Activated T-cell treated with anti-CD3 and anti-CD28 coated beads, Interleukin-2, amount 50 U/mL, for 72 hours (primary cell): ENCODE data around the gene TBX5. TPM values are rescaled to one million over a fixed set of nuclear protein-coding genes. Genes with fewer than 3 reads are reported as not detected.

Experiments
- ATAC-seq, 2 donors: fragments of 150-1000 bp; cut with Tn5 transposase; replicated peaks in 1 of 2; 2 replicates each; pipeline ENCODE4 v1.10.0; 2021; ENCODE audit warnings: moderate library complexity in 2 of 2, mild to moderate bottlenecking in 1 of 2
- DNase-seq, 2 donors: peaks; one replicate each; pipeline ENCODE4 v3.0.0; 2021 to 2022; ENCODE audit warnings: mixed read lengths in 1 of 2
- H3K27ac Mint-ChIP-seq: one replicate; pipeline ENCODE4 v1.8.0; 2022; ENCODE audit warnings: mild to moderate bottlenecking, moderate library complexity, mixed read lengths
- H3K27me3 Mint-ChIP-seq: one replicate; pipeline ENCODE4 v1.8.0; 2022; ENCODE audit warnings: low read depth, mixed read lengths
- H3K36me3 Mint-ChIP-seq, 2 donors: one replicate each; pipeline ENCODE4 v1.8.0; 2022; ENCODE audit warnings: mixed read lengths in 2 of 2, mild to moderate bottlenecking in 1 of 2; ENCODE audit not compliant: insufficient read depth in 2 of 2
- H3K4me1 Mint-ChIP-seq: one replicate; pipeline ENCODE4 v1.8.0; 2022; ENCODE audit warnings: low read depth, mixed read lengths
- H3K4me3 Mint-ChIP-seq, 2 donors: one replicate each; pipeline ENCODE4 v1.8.0; 2022; ENCODE audit warnings: mild to moderate bottlenecking in 2 of 2, mixed read lengths in 2 of 2, moderate library complexity in 2 of 2
- H3K9me3 Mint-ChIP-seq, 2 donors: one replicate each; pipeline ENCODE4 v1.8.0; 2022; ENCODE audit warnings: mixed read lengths in 2 of 2
- total RNA-seq, 2 donors: library from RNA; stranded (reverse); gene quantifications; one replicate each; pipeline ENCODE4 v1.2.3, GENCODE V29; 2022

Gene TBX5
- total RNA-seq, 2 donors from 2014 or later: not detected

- ATAC-seq (no peak), DNase-seq (no peak)
- Mint-ChIP-seq H3K27ac (no peak overlapping the region), H3K4me3 (no peak overlapping the region), H3K36me3 (peaks cover 0 to 2% of the 10 kb centered on the region in 2 donors), H3K4me1 (no peaks in the 10 kb centered on the region), H3K27me3 (peaks cover 94% of the 10 kb centered on the region), H3K9me3 (no peaks in the 10 kb centered on the region)
Observed at GRCh38 chr12:114397978-114398881, 7.7 kb downstream of the TBX5 start.

- H3K27ac Mint-ChIP-seq: peak overlapping the region; percentile 22
- peaks cover 89% of the 10 kb centered on the region for H3K27me3 Mint-ChIP-seq
- H3K4me1 Mint-ChIP-seq: no peaks in the 10 kb centered on the region
- no peaks in the 10 kb centered on the region for H3K9me3 Mint-ChIP-seq
- peaks cover 0 to 2% of the 10 kb centered on the region in 2 donors for H3K36me3 Mint-ChIP-seq
- ATAC-seq (no peak), DNase-seq (no peak)
- H3K4me3 Mint-ChIP-seq: no peak overlapping the region
Observed at GRCh38 chr12:114396869-114397719, 8.8 kb downstream of the TBX5 start.

- Mint-ChIP-seq H3K27me3 (peaks cover 89% of the 10 kb centered on the region), H3K4me3 (no peak overlapping the region), H3K4me1 (no peaks in the 10 kb centered on the region), H3K36me3 (peaks cover 0 to 2% of the 10 kb centered on the region in 2 donors), H3K9me3 (no peaks in the 10 kb centered on the region), H3K27ac (no peak overlapping the region)
- DNase-seq (no peak), ATAC-seq (no peak)
Observed at GRCh38 chr12:114396153-114396868, 9.6 kb downstream of the TBX5 start.

GRCh38 chr12:114395755-114396152 is 10.2 kb downstream of the TBX5 start:
- Mint-ChIP-seq H3K27me3 (peaks cover 90% of the 10 kb centered on the region), H3K4me3 (peak overlapping the region in 1 of 2 donors; percentile 25), H3K4me1 (no peaks in the 10 kb centered on the region), H3K9me3 (no peaks in the 10 kb centered on the region), H3K27ac (no peak overlapping the region), H3K36me3 (peaks cover 0 to 2% of the 10 kb centered on the region in 2 donors)
- no peak for DNase-seq
- ATAC-seq: no peak

DNA sequence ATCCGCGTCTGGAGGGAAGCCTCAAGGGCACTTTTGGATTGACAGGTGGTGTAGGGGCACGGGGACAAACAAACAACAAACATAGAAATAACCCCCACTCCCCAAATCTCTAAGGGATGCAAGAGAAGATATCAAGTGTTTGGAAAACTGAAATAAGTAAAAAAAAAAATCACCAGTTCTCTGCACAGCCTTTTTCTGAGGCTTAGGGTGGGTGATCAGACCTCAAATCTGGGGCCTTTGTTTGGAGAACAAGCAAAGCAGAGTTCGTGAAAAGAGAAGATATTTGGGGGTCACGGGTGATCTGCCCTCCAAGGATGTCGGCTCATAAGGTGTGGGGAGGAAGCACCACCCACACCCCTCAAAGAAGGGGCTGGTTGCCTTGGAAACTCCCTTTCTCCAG is 10.7 kb downstream of the TBX5 start:
- DNase-seq: no peak
- Mint-ChIP-seq H3K27ac (no peak overlapping the region), H3K36me3 (peaks cover 0 to 2% of the 10 kb centered on the region in 2 donors), H3K4me3 (no peak overlapping the region), H3K4me1 (no peaks in the 10 kb centered on the region), H3K9me3 (no peaks in the 10 kb centered on the region), H3K27me3 (peaks cover 91% of the 10 kb centered on the region)
- ATAC-seq: no peak

DNA sequence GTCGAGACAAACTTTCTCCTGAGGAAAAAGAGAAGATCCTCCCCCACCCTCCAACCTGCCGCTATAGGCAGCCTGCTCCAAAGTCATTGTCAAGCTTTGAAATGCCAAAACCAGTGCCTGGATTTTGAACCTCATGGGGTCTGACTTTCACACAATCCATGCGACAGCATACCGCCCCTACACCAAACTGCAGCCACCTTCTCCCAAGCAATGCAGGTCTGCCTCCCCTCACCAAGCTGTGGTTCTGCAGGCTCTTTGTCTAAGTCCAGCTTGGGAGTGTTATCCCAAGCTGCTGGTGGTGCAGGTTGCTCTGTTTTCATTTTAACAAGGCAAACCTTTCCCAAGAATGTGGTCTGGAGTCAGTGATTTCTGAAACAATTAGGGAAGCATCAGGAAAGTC is 12.4 kb downstream of the TBX5 start:
- H3K4me3 Mint-ChIP-seq: no peak overlapping the region
- no peak overlapping the region for H3K27ac Mint-ChIP-seq
- H3K9me3 Mint-ChIP-seq: no peaks in the 10 kb centered on the region
- H3K36me3 Mint-ChIP-seq: peaks cover 0 to 2% of the 10 kb centered on the region in 2 donors
- DNase-seq (no peak), ATAC-seq (no peak)
- peaks cover 75% of the 10 kb centered on the region for H3K27me3 Mint-ChIP-seq
- no peaks in the 10 kb centered on the region for H3K4me1 Mint-ChIP-seq

DNA sequence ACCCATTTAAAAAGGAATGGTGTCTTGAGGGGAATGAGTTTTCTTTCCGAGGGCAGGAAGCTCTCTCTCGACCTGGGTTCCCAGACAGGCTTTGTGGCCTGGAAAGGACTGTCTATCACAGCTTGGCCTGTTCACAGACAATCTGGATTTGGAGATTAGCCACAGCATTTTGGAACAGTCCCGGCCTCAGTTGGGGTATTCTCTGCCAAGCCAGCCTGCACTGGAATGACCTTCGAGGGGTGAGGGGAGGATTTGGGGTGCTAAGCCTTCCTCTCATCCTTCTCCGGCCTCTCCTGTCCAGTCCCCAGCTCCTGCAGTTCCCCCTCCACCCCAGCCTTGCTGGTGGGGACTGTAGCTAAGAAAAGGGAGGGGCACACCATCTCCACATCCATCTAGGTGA is 13.0 kb downstream of the TBX5 start:
- Mint-ChIP-seq H3K36me3 (no peaks in the 10 kb centered on the region), H3K27ac (no peak overlapping the region), H3K9me3 (no peaks in the 10 kb centered on the region), H3K4me1 (no peaks in the 10 kb centered on the region), H3K4me3 (no peak overlapping the region), H3K27me3 (peaks cover 69% of the 10 kb centered on the region)
- ATAC-seq (no peak), DNase-seq (no peak)

DNA sequence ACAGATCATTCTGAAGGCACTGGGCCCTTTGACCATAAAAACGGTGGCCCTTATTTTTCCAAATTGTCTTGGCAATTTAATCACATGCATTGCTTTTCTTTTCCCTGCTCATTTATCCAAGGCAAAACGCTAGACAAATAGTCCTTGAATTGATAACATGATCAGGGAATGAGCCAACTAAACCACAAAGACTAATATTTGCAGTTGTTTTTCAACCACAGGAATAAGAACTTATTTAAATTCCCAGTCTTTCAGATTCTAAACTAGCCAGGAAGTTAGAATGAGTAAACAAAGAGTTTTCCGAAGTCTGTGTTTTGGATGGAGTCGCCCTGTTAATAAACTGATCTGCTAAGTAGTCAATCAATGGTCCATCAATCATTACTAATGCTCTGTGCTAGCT is 14.9 kb downstream of the TBX5 start:
- Mint-ChIP-seq H3K36me3 (no peaks in the 10 kb centered on the region), H3K4me1 (no peaks in the 10 kb centered on the region), H3K27ac (no peak overlapping the region), H3K27me3 (peaks cover 53% of the 10 kb centered on the region), H3K4me3 (no peak overlapping the region), H3K9me3 (no peaks in the 10 kb centered on the region)
- DNase-seq: no peak
- ATAC-seq: no peak

- H3K4me1 Mint-ChIP-seq: no peaks in the 10 kb centered on the region
- peaks cover 0 to 3% of the 10 kb centered on the region in 2 donors for H3K9me3 Mint-ChIP-seq
- H3K27ac Mint-ChIP-seq: no peak overlapping the region
- no peak overlapping the region for H3K4me3 Mint-ChIP-seq
- H3K36me3 Mint-ChIP-seq: no peaks in the 10 kb centered on the region
- H3K27me3 Mint-ChIP-seq: peaks cover 7% of the 10 kb centered on the region
- no peak for ATAC-seq
- DNase-seq: no peak
Observed at GRCh38 chr12:114384739-114385138, 21.2 kb downstream of the TBX5 start.

GRCh38 chr12:114381177-114381576 is 24.8 kb downstream of the TBX5 start:
- H3K9me3 Mint-ChIP-seq: peaks cover 0 to 3% of the 10 kb centered on the region in 2 donors
- H3K4me3 Mint-ChIP-seq: no peak overlapping the region
- no peak overlapping the region for H3K27ac Mint-ChIP-seq
- no peak for ATAC-seq
- DNase-seq: no peak
- H3K36me3 Mint-ChIP-seq: no peaks in the 10 kb centered on the region
- H3K27me3 Mint-ChIP-seq: peaks cover 7% of the 10 kb centered on the region
- no peaks in the 10 kb centered on the region for H3K4me1 Mint-ChIP-seq

DNA sequence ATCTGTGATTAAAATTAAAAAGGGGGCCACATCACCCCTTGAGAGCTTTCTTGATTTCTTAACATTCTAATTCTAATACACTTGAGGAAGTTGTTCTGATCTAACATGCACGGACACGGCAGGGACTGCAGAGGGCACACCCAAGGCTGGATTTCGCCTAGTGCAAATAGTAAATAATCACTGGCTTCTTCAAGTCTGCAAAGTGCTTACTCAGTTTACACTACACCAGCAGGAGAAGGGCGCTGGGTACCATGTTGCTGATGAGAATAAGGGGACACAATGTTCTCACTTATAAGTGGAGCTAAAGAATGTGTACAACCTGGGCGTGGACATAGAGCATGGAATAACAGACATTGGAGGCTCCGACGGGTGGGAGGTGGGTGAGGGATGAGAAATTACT is 34.2 kb downstream of the TBX5 start:
- Mint-ChIP-seq H3K27me3 (no peaks in the 10 kb centered on the region), H3K9me3 (peaks cover 0 to 2% of the 10 kb centered on the region in 2 donors), H3K36me3 (no peaks in the 10 kb centered on the region), H3K27ac (no peak overlapping the region), H3K4me1 (no peaks in the 10 kb centered on the region), H3K4me3 (no peak overlapping the region)
- ATAC-seq: no peak
- no peak for DNase-seq

- H3K36me3 Mint-ChIP-seq: no peaks in the 10 kb centered on the region
- H3K9me3 Mint-ChIP-seq: peaks cover 0 to 2% of the 10 kb centered on the region in 2 donors
- no peaks in the 10 kb centered on the region for H3K4me1 Mint-ChIP-seq
- ATAC-seq (no peak), DNase-seq (no peak)
- no peaks in the 10 kb centered on the region for H3K27me3 Mint-ChIP-seq
- no peak overlapping the region for H3K27ac Mint-ChIP-seq
- no peak overlapping the region for H3K4me3 Mint-ChIP-seq
Observed at GRCh38 chr12:114371250-114371649, 34.7 kb downstream of the TBX5 start.
